Uterus (tissue), 4 donors: ENCODE data around the gene DPEP2. TPM values are rescaled to one million over a fixed set of nuclear protein-coding genes. Genes with fewer than 3 reads are reported as not detected.
"Not testable (repeated sequence)": the region's sequence is repeated elsewhere in the genome, so short reads cannot be mapped to it uniquely, and the experiment has no call there.

Source experiments
- DNase-seq, 2 donors: peaks; one replicate each; pipeline ENCODE4 v3.0.0-alpha.2; 2019 to 2020
- H3K27ac ChIP-seq, 2 donors: fragments of 200-600 bp; sonication (generic); 1 replicate in 1 of 2; 2 replicates in 1 of 2; pipeline ENCODE4 v1.5.1; 2016 to 2018
- H3K27me3 ChIP-seq, 2 donors: fragments of 200-600 bp; sonication (generic); one replicate each; pipeline ENCODE4 v1.5.1; 2018 to 2019; ENCODE audit warnings: control low read depth in 1 of 2
- H3K36me3 ChIP-seq, 2 donors: fragments of 200-600 bp; sonication (generic); one replicate each; pipeline ENCODE4 v1.5.1; 2019; ENCODE audit warnings: control low read depth in 1 of 2
- H3K4me1 ChIP-seq, 2 donors: fragments of 200-600 bp; sonication (generic); one replicate each; pipeline ENCODE4 v1.5.1; 2018 to 2019; ENCODE audit warnings: control low read depth in 1 of 2
- H3K4me3 ChIP-seq, 2 donors: fragments of 200-600 bp; sonication (generic); 1 replicate in 1 of 2; 2 replicates in 1 of 2; pipeline ENCODE4 v1.5.1; 2018 to 2019; ENCODE audit warnings: mild to moderate bottlenecking in 1 of 2
- H3K9me3 ChIP-seq, 2 donors: fragments of 200-600 bp; sonication (generic); one replicate each; pipeline ENCODE4 v1.5.1; 2019; ENCODE audit warnings: control low read depth in 1 of 2
- CTCF ChIP-seq, 4 experiments: fragments of 200-600 bp in 2 of 4; fragments of 450-650 bp in 2 of 4; sonication (generic) in 2 of 4; IDR thresholded peaks; one replicate each; pipeline ENCODE4 v1.5.1; 2016 to 2019; ENCODE audit warnings: antibody characterized with exemption in 4 of 4, mild to moderate bottlenecking in 2 of 4, moderate library complexity in 1 of 4
- POLR2A ChIP-seq, 2 donors: fragments of 450-650 bp; IDR thresholded peaks; one replicate each; pipeline ENCODE4 v1.6.1; 2016; ENCODE audit warnings: antibody characterized with exemption in 2 of 2, mild to moderate bottlenecking in 1 of 2, moderate library complexity in 1 of 2
- intact Hi-C: fragments of 100-400 bp; cut with DNase I; formaldehyde crosslinking; loops from one replicate; pipeline ENCODE4 v1.15.1; 2023; ENCODE audit warnings: low total_unique reads
- total RNA-seq, 4 donors: library from RNA; depleted of rRNA in 3 of 4; stranded (reverse); fragments of >200 nt in 3 of 4; gene quantifications; one replicate each; pipeline versions ENCODE4 v1.1.0 to v1.2.4, GENCODE V29; 2014 to 2023
- donor health status: DM: yes; HTN: yes; CAD: no.

Gene DPEP2, protein sequence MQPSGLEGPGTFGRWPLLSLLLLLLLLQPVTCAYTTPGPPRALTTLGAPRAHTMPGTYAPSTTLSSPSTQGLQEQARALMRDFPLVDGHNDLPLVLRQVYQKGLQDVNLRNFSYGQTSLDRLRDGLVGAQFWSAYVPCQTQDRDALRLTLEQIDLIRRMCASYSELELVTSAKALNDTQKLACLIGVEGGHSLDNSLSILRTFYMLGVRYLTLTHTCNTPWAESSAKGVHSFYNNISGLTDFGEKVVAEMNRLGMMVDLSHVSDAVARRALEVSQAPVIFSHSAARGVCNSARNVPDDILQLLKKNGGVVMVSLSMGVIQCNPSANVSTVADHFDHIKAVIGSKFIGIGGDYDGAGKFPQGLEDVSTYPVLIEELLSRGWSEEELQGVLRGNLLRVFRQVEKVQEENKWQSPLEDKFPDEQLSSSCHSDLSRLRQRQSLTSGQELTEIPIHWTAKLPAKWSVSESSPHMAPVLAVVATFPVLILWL
- total RNA-seq = 1 to 10 TPM in 1 of 4 donors, under 1 TPM in 2, not detected in 1; 0.77 to 2.3 (median 0.83) TPM

- H3K27me3 ChIP-seq, H3K9me3 ChIP-seq, intact Hi-C loops, H3K4me3 ChIP-seq, H3K36me3 ChIP-seq, DNase-seq, H3K4me1 ChIP-seq: not testable (repeated sequence)
- H3K27ac ChIP-seq = peak within 1 kb of the TSS in 1 of 2 donors; percentile 34
Observed at GRCh38 chr16:67998779-67999688, at the start of gene DPEP2. DPEP2 (minus strand) TSS chr16:67999484; CDS start chr16:67993212, 6,272 bp downstream.

GRCh38 chr16:68047987-68048386, 48.7 kb upstream of the DPEP2 start:
- Histone ChIP-seq H3K4me1 (no peaks in the 10 kb centered on the region), H3K27me3 (no peaks in the 10 kb centered on the region), H3K27ac (peak overlapping the region in 1 of 2 donors; percentile 9), H3K4me3 (no peak overlapping the region), H3K36me3 (no peaks in the 10 kb centered on the region), H3K9me3 (no peaks in the 10 kb centered on the region)
- TF ChIP-seq POLR2A (IDR thresholded peaks at IDR 0.05) = no peak
- no peak for TF ChIP-seq CTCF (IDR thresholded peaks at IDR 0.05)
- no peak for DNase-seq
- intact Hi-C loops = no loop called here

DNA sequence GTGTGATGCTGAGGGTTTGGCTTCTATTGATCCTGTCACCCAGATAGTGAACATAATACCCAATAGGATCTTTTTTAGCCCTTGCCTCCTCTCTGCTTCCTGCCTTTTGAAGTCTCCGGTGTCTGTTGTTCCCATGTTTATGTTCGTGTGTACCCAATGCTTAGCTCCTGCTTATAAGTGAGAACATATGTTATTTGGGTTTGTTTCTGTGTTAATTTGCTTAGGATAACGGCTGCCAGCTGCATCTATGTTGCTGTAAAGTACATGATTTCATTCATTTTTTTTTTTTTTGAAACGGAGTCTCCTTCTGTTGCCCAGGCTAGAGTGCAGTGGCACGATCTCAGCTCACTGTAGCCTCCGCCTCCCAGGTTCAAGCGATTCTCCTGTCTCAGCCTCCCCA, 46.8 kb upstream of the DPEP2 start:
- H3K36me3 ChIP-seq = no peaks in the 10 kb centered on the region
- no peaks in the 10 kb centered on the region for H3K4me1 ChIP-seq
- DNase-seq = no peak
- TF ChIP-seq CTCF (IDR thresholded peaks at IDR 0.05) (no peak), POLR2A (IDR thresholded peaks at IDR 0.05) (no peak)
- H3K27me3 ChIP-seq = no peaks in the 10 kb centered on the region
- H3K27ac ChIP-seq = no peak overlapping the region
- no peaks in the 10 kb centered on the region for H3K9me3 ChIP-seq
- intact Hi-C loops = no loop called here
- H3K4me3 ChIP-seq = no peak overlapping the region

- intact Hi-C loops = no loop called here
- Histone ChIP-seq H3K27ac (no peak overlapping the region), H3K36me3 (no peaks in the 10 kb centered on the region), H3K9me3 (no peaks in the 10 kb centered on the region), H3K4me3 (no peak overlapping the region), H3K4me1 (no peaks in the 10 kb centered on the region), H3K27me3 (no peaks in the 10 kb centered on the region)
- TF ChIP-seq CTCF (IDR thresholded peaks at IDR 0.05) (no peak), POLR2A (IDR thresholded peaks at IDR 0.05) (no peak)
- no peak for DNase-seq
Observed at GRCh38 chr16:68041783-68042182, 42.5 kb upstream of the DPEP2 start.

DNA sequence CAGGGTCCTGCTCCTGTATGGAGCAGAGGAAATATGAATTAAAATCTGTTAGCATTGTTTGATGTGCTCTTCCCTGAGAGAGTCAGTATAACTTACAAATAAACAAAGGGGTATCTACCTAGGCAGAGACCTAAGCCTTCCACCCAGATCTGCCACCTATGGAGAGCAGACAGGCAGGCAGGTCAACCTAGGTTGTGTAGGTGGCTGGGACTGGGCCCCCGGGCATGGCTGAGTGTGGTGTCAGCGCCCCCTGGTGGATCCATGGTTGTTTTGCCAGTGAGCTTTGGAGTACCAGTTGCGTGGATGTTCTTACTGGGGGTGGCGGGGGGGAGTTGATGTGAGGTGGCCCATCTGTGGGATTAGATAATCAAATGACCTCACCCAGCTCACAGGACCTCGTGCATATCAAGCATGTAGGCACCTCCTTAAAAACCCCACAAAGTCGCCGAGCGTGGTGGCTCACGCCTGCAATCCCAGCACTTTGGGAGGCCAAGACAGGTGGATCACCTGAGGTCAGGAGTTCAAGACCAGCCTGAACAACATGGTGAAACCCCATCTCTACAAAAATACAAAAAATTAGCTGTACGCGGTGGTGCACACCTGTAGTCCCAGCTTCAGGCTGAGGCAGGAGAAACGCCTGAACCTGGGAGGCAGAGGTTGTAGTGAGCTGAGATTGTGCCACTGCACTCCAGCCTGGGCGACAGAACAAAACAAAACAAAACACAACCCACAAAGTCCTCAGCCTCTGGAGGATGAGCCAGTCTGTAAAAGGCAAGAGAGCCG, 41.4 kb upstream of the DPEP2 start:
- Histone ChIP-seq H3K36me3 (no peaks in the 10 kb centered on the region), H3K4me3 (no peak overlapping the region), H3K27ac (no peak overlapping the region), H3K4me1 (no peaks in the 10 kb centered on the region), H3K27me3 (no peaks in the 10 kb centered on the region), H3K9me3 (no peaks in the 10 kb centered on the region)
- peak; percentile 74 to 75 for DNase-seq
- TF ChIP-seq POLR2A (IDR thresholded peaks at IDR 0.05) = no peak
- peak; percentile 76 to 88 (median 81) for TF ChIP-seq CTCF (IDR thresholded peaks at IDR 0.05)
- intact Hi-C loops = no loop called here
